ENCODE data around the gene TMEM35A. TPM values are rescaled to one million over a fixed set of nuclear protein-coding genes. Genes with fewer than 3 reads are reported as not detected.

Gene TMEM35A
- polyA plus RNA-seq, 3 donors: not detected

DNA sequence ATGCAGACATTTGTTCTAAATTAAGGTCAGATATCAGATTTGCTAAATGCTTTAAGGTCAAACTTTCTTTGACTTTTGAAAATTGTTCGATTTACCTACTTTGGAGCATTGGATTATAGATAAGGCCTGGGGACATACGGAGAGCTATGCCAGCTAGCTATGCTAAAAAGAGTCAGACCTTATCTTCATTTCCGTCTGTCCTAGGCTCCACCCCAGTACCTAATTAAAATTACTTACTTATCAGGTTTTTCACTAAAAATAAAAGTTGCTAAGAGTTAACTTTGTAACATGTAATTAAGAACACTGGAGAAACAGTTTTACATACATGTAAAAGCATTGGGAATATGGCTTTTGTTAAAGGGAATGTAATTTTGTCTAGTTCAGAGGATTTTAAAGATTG lies 7.1 kb upstream of the TMEM35A start:
- intact Hi-C loops (cut with micrococcal nuclease): no loop called here
- DNase-seq: no peak

GRCh38 chrX:101079736-101080270 lies 1.1 kb downstream of the TMEM35A start:
- H3K27ac ChIP-seq (ENCODE audit: low read depth in 1 of 2, low read length in 2 of 2): no peak overlapping the region
- H3K4me1 Mint-ChIP-seq: peaks cover 6% of the 10 kb centered on the region
- H3K36me3 Mint-ChIP-seq: no peaks in the 10 kb centered on the region
- H3K9ac ChIP-seq (ENCODE audit: insufficient read depth, low read length, poor library complexity, severe bottlenecking): no peak overlapping the region
- no peaks in the 10 kb centered on the region for H3K4me1 ChIP-seq (ENCODE audit: control insufficient read depth in 1 of 2, insufficient read depth in 2 of 2, low read length in 2 of 2)
- no peaks in the 10 kb centered on the region for H4K20me1 ChIP-seq (ENCODE audit: insufficient read depth, low read length)
- WGBS (ENCODE audit: insufficient coverage): no CpG with 5 or more reads among the region's 8 CpGs
- intact Hi-C loops (cut with micrococcal nuclease): no loop called here
- peaks cover 0 to 3% (median 0%) of the 10 kb centered on the region in 7 donors for H3K9me3 Mint-ChIP-seq
- no peaks in the 10 kb centered on the region for H3K9me3 ChIP-seq (replicated peaks in 1 of 2; ENCODE audit: control insufficient read depth in 1 of 2, insufficient read depth in 1 of 2, low read length in 2 of 2)
- no peak for DNase-seq
- H3K4me3 ChIP-seq (replicated peaks in 1 of 3; ENCODE audit: low read depth in 2 of 3, low read length in 3 of 3): no peak overlapping the region
- no peaks in the 10 kb centered on the region for H3K36me3 ChIP-seq (replicated peaks in 1 of 2; ENCODE audit: control insufficient read depth in 1 of 2, insufficient read depth in 2 of 2, low read length in 2 of 2)
- H3K27me3 Mint-ChIP-seq (ENCODE audit: low read depth in 3 of 3): peaks cover 9 to 24% (median 22%) of the 10 kb centered on the region in 3 donors
- TF ChIP-seq, protein P1, sequence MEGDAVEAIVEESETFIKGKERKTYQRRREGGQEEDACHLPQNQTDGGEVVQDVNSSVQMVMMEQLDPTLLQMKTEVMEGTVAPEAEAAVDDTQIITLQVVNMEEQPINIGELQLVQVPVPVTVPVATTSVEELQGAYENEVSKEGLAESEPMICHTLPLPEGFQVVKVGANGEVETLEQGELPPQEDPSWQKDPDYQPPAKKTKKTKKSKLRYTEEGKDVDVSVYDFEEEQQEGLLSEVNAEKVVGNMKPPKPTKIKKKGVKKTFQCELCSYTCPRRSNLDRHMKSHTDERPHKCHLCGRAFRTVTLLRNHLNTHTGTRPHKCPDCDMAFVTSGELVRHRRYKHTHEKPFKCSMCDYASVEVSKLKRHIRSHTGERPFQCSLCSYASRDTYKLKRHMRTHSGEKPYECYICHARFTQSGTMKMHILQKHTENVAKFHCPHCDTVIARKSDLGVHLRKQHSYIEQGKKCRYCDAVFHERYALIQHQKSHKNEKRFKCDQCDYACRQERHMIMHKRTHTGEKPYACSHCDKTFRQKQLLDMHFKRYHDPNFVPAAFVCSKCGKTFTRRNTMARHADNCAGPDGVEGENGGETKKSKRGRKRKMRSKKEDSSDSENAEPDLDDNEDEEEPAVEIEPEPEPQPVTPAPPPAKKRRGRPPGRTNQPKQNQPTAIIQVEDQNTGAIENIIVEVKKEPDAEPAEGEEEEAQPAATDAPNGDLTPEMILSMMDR (IDR thresholded peaks at IDR 0.05): no peak
- no peak overlapping the region for H3K4me3 Mint-ChIP-seq
- peaks cover 4 to 23% of the 10 kb centered on the region in 2 donors for H3K27me3 ChIP-seq (ENCODE audit: control insufficient read depth in 2 of 2, insufficient read depth in 2 of 2, low read length in 2 of 2)
- no peaks in the 10 kb centered on the region for H3K79me2 ChIP-seq (ENCODE audit: insufficient read depth, low read length)
- no peak overlapping the region for H3K4me2 ChIP-seq (replicated peaks; ENCODE audit: extremely low read depth, low read length, poor library complexity, severe bottlenecking)
- no peak overlapping the region for H2AFZ ChIP-seq (ENCODE audit: insufficient read depth, low read depth, low read length, poor library complexity, severe bottlenecking)
- H3K27ac Mint-ChIP-seq: no peak overlapping the region

More for the DNA sequence above, 7.1 kb upstream of the TMEM35A start:
- no peak overlapping the region for H3K9ac ChIP-seq (ENCODE audit: insufficient read depth, low read length, poor library complexity, severe bottlenecking)
- H4K20me1 ChIP-seq (ENCODE audit: insufficient read depth, low read length): no peaks in the 10 kb centered on the region
- H3K36me3 ChIP-seq (replicated peaks in 1 of 2; ENCODE audit: control insufficient read depth in 1 of 2, insufficient read depth in 2 of 2, low read length in 2 of 2): no peaks in the 10 kb centered on the region
- H3K4me3 ChIP-seq (replicated peaks in 1 of 3; ENCODE audit: low read depth in 2 of 3, low read length in 3 of 3): no peak overlapping the region
- H3K27me3 ChIP-seq (ENCODE audit: control insufficient read depth in 2 of 2, insufficient read depth in 2 of 2, low read length in 2 of 2): no peaks in the 10 kb centered on the region
- H2AFZ ChIP-seq (ENCODE audit: insufficient read depth, low read depth, low read length, poor library complexity, severe bottlenecking): no peak overlapping the region
- H3K27ac Mint-ChIP-seq: no peak overlapping the region
- H3K4me1 Mint-ChIP-seq: no peaks in the 10 kb centered on the region
- no peaks in the 10 kb centered on the region for H3K4me1 ChIP-seq (ENCODE audit: control insufficient read depth in 1 of 2, insufficient read depth in 2 of 2, low read length in 2 of 2)
- H3K4me3 Mint-ChIP-seq: no peak overlapping the region
- no peaks in the 10 kb centered on the region for H3K79me2 ChIP-seq (ENCODE audit: insufficient read depth, low read length)
- TF ChIP-seq, protein P1 (IDR thresholded peaks at IDR 0.05): no peak
- H3K27ac ChIP-seq (ENCODE audit: low read depth in 1 of 2, low read length in 2 of 2): no peak overlapping the region
- no peaks in the 10 kb centered on the region for H3K36me3 Mint-ChIP-seq
- WGBS (ENCODE audit: insufficient coverage): no CpG with 5 or more reads among the region's 3 CpGs
- H3K27me3 Mint-ChIP-seq (ENCODE audit: low read depth in 3 of 3): peaks cover 0 to 10% (median 0%) of the 10 kb centered on the region in 3 donors
- peaks cover 0 to 2% (median 0%) of the 10 kb centered on the region in 7 donors for H3K9me3 Mint-ChIP-seq
- no peak overlapping the region for H3K4me2 ChIP-seq (replicated peaks; ENCODE audit: extremely low read depth, low read length, poor library complexity, severe bottlenecking)
- H3K9me3 ChIP-seq (replicated peaks in 1 of 2; ENCODE audit: control insufficient read depth in 1 of 2, insufficient read depth in 1 of 2, low read length in 2 of 2): no peaks in the 10 kb centered on the region
